ENCODE data around the gene KRT36. TPM values are rescaled to one million over a fixed set of nuclear protein-coding genes. Genes with fewer than 3 reads are reported as not detected.

KRT36 gene
- total RNA-seq, 1 donor from 2014 or later = not detected

- no peak overlapping the region for H3K27ac Mint-ChIP-seq
- POLR2A ChIA-PET = no interaction called here
- H3K4me3 Mint-ChIP-seq = no peak overlapping the region
- H3K4me1 Mint-ChIP-seq = no peaks in the 10 kb centered on the region
- no peaks in the 10 kb centered on the region for H3K36me3 Mint-ChIP-seq (ENCODE audit: low read depth)
- H3K27me3 Mint-ChIP-seq = peaks cover 15% of the 10 kb centered on the region
- intact Hi-C loops (cut with micrococcal nuclease) = no loop called here
- CTCF ChIA-PET = interaction anchor here (1.7 kb wide), 1 partner anchor 31 kb away, joined by 8 read pairs; no protein-coding TSS in a partner anchor
- H3K9me3 Mint-ChIP-seq = no peaks in the 10 kb centered on the region
- no peak for TF ChIP-seq CTCF (IDR thresholded peaks at IDR 0.05)
- ATAC-seq (ENCODE audit: low read depth) = no peak
- DNase-seq = no peak
Observed at GRCh38 chr17:41518031-41518430, 28.3 kb upstream of the KRT36 start.

GRCh38 chr17:41516830-41517283 is 27.1 kb upstream of the KRT36 start:
- Mint-ChIP-seq H3K36me3 (ENCODE audit: low read depth) (no peaks in the 10 kb centered on the region), H3K27me3 (peaks cover 20% of the 10 kb centered on the region), H3K9me3 (no peaks in the 10 kb centered on the region), H3K27ac (no peak overlapping the region), H3K4me3 (no peak overlapping the region), H3K4me1 (no peaks in the 10 kb centered on the region)
- no peak for DNase-seq
- intact Hi-C loops (cut with micrococcal nuclease) = no loop called here
- ChIA-PET CTCF (no interaction called here), POLR2A (no interaction called here)
- TF ChIP-seq CTCF (IDR thresholded peaks at IDR 0.05) = no peak
- no peak for ATAC-seq (ENCODE audit: low read depth)

- no peak for TF ChIP-seq CTCF (IDR thresholded peaks at IDR 0.05)
- ChIA-PET POLR2A (no interaction called here), CTCF (no interaction called here)
- intact Hi-C loops (cut with micrococcal nuclease) = no loop called here
- Mint-ChIP-seq H3K9me3 (no peaks in the 10 kb centered on the region), H3K36me3 (ENCODE audit: low read depth) (no peaks in the 10 kb centered on the region), H3K27ac (no peak overlapping the region), H3K4me1 (no peaks in the 10 kb centered on the region), H3K27me3 (peaks cover 20% of the 10 kb centered on the region), H3K4me3 (no peak overlapping the region)
- DNase-seq (no peak), ATAC-seq (ENCODE audit: low read depth) (no peak)
Observed at GRCh38 chr17:41516147-41516829, 26.6 kb upstream of the KRT36 start.

GRCh38 chr17:41513168-41513547 is 23.4 kb upstream of the KRT36 start:
- ATAC-seq (ENCODE audit: low read depth) (no peak), DNase-seq (no peak)
- peaks cover 22% of the 10 kb centered on the region for H3K27me3 Mint-ChIP-seq
- no peaks in the 10 kb centered on the region for H3K4me1 Mint-ChIP-seq
- CTCF ChIA-PET = no interaction called here
- H3K36me3 Mint-ChIP-seq (ENCODE audit: low read depth) = no peaks in the 10 kb centered on the region
- no peak overlapping the region for H3K4me3 Mint-ChIP-seq
- intact Hi-C loops (cut with micrococcal nuclease) = no loop called here
- no peak overlapping the region for H3K27ac Mint-ChIP-seq
- no peak for TF ChIP-seq CTCF (IDR thresholded peaks at IDR 0.05)
- no peaks in the 10 kb centered on the region for H3K9me3 Mint-ChIP-seq
- POLR2A ChIA-PET = no interaction called here

GRCh38 chr17:41512546-41513167 is 22.9 kb upstream of the KRT36 start:
- CTCF ChIA-PET = no interaction called here
- no peaks in the 10 kb centered on the region for H3K36me3 Mint-ChIP-seq (ENCODE audit: low read depth)
- peaks cover 22% of the 10 kb centered on the region for H3K27me3 Mint-ChIP-seq
- no peaks in the 10 kb centered on the region for H3K4me1 Mint-ChIP-seq
- POLR2A ChIA-PET = no interaction called here
- no peak overlapping the region for H3K4me3 Mint-ChIP-seq
- no peak for ATAC-seq (ENCODE audit: low read depth)
- H3K9me3 Mint-ChIP-seq = no peaks in the 10 kb centered on the region
- no peak for TF ChIP-seq CTCF (IDR thresholded peaks at IDR 0.05)
- intact Hi-C loops (cut with micrococcal nuclease) = no loop called here
- no peak for DNase-seq
- no peak overlapping the region for H3K27ac Mint-ChIP-seq
